ENCODE measurements around the gene KCNC1. TPM values are rescaled to one million over a fixed set of nuclear protein-coding genes. Genes with fewer than 3 reads are reported as not detected.

KCNC1 gene
- total and polyA plus RNA-seq, 2 of the 13 experiments (the other 11 are each of a cell fraction or from before 2014, with no cell fraction given): 0.01 to 0.04 TPM

DNA sequence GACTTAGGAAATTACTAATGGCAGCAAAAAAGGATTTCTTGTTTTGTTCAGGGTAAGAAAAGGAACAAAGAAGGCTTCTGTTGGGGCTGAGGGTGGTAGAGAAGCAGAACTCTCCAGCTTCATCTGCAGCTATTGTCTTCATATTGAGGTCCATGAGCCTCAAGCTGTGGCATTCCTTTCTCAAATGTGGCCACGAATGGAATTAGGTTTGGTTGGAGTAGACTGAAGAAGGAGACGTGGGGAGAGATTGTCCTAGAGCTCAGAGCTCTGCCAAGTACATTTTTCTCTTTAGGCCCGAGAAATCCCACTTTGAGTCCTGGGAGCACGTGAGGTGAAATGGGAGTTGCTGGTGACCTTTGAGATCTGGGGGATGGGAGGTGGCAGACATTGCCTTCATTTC is 41.0 kb upstream of the KCNC1 start (continued):
- TF ChIP-seq, protein P1, sequence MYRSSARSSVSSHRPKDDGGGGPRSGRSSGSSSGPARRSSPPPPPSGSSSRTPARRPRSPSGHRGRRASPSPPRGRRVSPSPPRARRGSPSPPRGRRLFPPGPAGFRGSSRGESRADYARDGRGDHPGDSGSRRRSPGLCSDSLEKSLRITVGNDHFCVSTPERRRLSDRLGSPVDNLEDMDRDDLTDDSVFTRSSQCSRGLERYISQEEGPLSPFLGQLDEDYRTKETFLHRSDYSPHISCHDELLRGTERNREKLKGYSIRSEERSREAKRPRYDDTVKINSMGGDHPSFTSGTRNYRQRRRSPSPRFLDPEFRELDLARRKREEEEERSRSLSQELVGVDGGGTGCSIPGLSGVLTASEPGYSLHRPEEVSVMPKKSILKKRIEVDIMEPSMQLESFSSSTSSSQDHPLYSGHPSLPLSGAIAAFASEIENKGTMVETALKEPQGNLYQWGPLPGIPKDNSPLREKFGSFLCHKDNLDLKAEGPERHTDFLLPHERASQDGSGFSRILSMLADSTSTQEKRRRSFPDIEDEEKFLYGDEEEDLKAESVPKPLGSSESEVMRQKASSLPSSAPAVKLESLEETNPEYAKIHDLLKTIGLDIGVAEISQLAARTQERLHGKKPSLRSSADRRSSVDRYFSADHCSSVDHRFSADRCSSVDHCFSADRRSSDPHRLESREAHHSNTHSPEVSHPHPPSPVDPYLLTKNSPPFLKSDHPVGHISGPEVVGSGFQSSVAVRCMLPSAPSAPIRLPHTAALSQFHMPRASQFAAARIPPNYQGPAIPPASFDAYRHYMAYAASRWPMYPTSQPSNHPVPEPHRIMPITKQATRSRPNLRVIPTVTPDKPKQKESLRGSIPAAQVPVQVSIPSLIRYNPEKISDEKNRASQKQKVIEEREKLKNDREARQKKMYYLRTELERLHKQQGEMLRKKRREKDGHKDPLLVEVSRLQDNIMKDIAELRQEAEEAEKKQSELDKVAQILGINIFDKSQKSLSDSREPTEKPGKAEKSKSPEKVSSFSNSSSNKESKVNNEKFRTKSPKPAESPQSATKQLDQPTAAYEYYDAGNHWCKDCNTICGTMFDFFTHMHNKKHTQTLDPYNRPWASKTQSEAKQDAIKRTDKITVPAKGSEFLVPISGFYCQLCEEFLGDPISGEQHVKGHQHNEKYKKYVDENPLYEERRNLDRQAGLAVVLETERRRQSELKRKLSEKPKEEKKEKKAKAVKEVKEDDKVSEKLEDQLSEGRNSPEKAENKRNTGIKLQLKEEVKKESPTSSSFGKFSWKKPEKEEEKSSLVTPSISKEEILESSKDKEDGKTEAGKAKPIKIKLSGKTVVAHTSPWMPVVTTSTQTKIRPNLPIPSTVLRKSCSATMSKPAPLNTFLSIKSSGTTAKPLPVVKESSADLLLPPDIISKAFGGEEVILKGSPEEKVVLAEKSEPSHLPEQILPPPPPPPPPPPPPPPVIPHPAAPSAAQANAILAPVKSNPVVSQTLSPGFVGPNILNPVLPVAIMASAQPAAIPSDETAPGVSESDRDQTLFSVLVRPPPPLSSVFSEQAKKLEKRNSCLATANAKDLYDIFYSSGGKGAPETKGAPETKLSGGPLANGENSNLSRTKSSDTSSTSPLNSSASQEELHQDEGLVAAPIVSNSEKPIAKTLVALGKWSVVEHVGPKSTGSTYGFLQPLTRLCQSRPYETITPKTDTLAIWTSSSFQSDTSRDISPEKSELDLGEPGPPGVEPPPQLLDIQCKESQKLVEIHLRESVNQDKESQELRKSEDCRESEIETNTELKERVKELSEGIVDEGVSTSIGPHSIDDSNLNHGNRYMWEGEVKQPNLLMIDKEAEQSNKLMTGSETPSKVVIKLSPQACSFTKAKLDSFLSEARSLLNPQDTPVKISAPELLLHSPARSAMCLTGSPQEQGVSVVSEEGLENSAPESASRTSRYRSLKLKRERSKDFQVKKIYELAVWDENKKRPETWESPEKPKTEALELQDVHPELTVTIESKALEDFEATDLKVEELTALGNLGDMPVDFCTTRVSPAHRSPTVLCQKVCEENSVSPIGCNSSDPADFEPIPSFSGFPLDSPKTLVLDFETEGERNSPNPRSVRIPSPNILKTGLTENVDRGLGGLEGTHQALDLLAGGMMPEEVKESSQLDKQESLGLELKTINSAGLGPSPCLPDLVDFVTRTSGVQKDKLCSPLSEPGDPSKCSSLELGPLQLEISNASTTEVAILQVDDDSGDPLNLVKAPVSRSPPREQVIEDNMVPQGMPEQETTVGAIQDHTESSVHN (CRISPR knock-in tag; IDR thresholded peaks at IDR 0.05): no peak

GRCh38 chr11:17694494-17695110 is 40.0 kb upstream of the KCNC1 start:
- Histone ChIP-seq H3K4me3 (replicated peaks in 1 of 3; ENCODE audit: insufficient read depth in 1 of 3, low read depth in 2 of 3, low read length in 3 of 3) (no peak overlapping the region), H3K27me3 (ENCODE audit: control insufficient read depth in 1 of 2, insufficient read depth in 2 of 2, low read length in 2 of 2) (peaks cover 9 to 52% of the 10 kb centered on the region in 2 experiments), H3K27ac (ENCODE audit: extremely low read length, insufficient read depth, low read length) (no peak overlapping the region), H2AFZ (ENCODE audit: low read length) (no peak overlapping the region), H3K79me2 (ENCODE audit: insufficient read depth, low read length) (no peaks in the 10 kb centered on the region), H3K9me3 (ENCODE audit: low read length) (no peaks in the 10 kb centered on the region), H3K36me3 (replicated peaks in 1 of 2; ENCODE audit: control insufficient read depth in 1 of 2, insufficient read depth in 2 of 2, low read length in 2 of 2) (no peaks in the 10 kb centered on the region), H4K20me1 (ENCODE audit: insufficient read depth, low read length) (no peaks in the 10 kb centered on the region), H3K4me1 (ENCODE audit: insufficient read depth, low read length) (no peaks in the 10 kb centered on the region), H3K9ac (ENCODE audit: insufficient read depth, low read depth, low read length) (no peak overlapping the region), H3K4me2 (ENCODE audit: low read depth, low read length) (no peak overlapping the region)
- no peak for TF ChIP-seq GZF1 (CRISPR knock-in tag; IDR thresholded peaks at IDR 0.05)
- TF ChIP-seq ZNF644 (CRISPR knock-in tag; IDR thresholded peaks at IDR 0.05; ENCODE audit: low read depth): no peak
- no peak for TF ChIP-seq ZNF780A (CRISPR knock-in tag; IDR thresholded peaks at IDR 0.05)
- no peak for TF ChIP-seq NFE2L2 (IDR thresholded peaks at IDR 0.05; ENCODE audit: low read length)
- TF ChIP-seq ZNF850 (CRISPR knock-in tag; conservative IDR thresholded peaks at IDR 0.05): no peak
- no peak for TF ChIP-seq ZSCAN31 (CRISPR knock-in tag; IDR thresholded peaks at IDR 0.05; ENCODE audit: low read depth)
- TF ChIP-seq BRCA1 (CRISPR knock-in tag; IDR thresholded peaks at IDR 0.05): no peak
- TF ChIP-seq PRDM15 (CRISPR knock-in tag; IDR thresholded peaks at IDR 0.05): no peak
- no TSS peak for BruUV-seq (replicated peaks)
- ATAC-seq (no peak), DNase-seq (ENCODE audit: low spot score) (no peak), FAIRE-seq (no peak)
- 57% methylated on average over 9 of the region's 10 CpGs for WGBS (ENCODE audit: low lambda C conversion rate)
- in situ Hi-C loops (cut with HindIII; ENCODE audit: extremely low pct_ligation_motif_present, low pct_unique_long_range_greater_than_20kb) (no loop called here), intact Hi-C loops (cut with micrococcal nuclease; ENCODE audit: unreplicated experiment) (no loop called here)
- POLR2A ChIA-PET: no interaction called here
- CTCF ChIA-PET (ENCODE audit: low intra/inter-chr PET ratio, low total read pairs): no interaction called here

Measured in HepG2 (cell line).